ENCODE results near the gene LRRC25.

DNA sequence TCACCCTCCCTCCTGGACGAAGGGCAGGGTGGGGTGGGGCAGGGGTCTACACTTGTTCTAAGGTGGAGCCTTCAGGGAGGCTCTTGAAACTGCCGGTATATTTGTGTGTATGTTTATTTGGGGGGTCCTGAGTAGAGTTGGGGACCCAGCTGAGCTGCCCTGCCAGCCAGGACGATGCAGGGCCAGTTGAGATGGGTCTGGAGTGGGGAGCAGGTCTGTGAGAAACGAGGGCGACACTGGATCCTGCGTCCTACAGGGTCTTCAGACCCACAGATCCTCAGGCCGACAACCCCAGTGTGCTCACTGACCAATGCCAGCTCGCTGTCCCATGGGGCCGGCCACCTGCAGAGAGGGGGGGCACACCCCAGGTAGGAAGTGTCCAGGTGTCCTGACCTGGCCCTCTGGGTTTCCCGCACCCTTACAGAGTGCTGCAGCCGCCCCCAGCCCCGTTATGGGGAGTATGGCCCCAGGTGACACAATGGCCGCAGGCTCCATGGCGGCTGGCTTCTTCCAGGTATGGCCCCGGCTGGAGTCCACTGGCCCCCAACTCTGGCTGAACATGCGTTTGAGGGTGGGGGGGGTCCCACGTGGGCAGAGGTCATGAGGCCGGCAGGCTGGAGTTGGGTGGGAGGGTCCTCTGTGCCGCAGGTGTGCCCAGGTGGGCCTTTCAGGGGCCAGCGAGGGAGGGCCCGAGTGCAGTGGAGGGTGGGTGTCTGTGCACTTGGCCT, 33.2 kb upstream of the LRRC25 start:
- TF ChIP-seq, protein P1, sequence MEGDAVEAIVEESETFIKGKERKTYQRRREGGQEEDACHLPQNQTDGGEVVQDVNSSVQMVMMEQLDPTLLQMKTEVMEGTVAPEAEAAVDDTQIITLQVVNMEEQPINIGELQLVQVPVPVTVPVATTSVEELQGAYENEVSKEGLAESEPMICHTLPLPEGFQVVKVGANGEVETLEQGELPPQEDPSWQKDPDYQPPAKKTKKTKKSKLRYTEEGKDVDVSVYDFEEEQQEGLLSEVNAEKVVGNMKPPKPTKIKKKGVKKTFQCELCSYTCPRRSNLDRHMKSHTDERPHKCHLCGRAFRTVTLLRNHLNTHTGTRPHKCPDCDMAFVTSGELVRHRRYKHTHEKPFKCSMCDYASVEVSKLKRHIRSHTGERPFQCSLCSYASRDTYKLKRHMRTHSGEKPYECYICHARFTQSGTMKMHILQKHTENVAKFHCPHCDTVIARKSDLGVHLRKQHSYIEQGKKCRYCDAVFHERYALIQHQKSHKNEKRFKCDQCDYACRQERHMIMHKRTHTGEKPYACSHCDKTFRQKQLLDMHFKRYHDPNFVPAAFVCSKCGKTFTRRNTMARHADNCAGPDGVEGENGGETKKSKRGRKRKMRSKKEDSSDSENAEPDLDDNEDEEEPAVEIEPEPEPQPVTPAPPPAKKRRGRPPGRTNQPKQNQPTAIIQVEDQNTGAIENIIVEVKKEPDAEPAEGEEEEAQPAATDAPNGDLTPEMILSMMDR (conservative IDR thresholded peaks at IDR 0.05; ENCODE audit: low read depth, low read length), result no peak
- TF ChIP-seq EZH2 (IDR thresholded peaks at IDR 0.05; ENCODE audit: low read length, unreplicated experiment) (no peak), EZH2phosphoT487 (IDR thresholded peaks at IDR 0.05; ENCODE audit: borderline replicate concordance, low read length) (no peak)
